Measurements from ENCODE around the gene UTP15.

Gene UTP15

GRCh38 chr5:73624888-73625287, 59.3 kb downstream of the UTP15 start:
- DNase-seq = no peak

- no peak for DNase-seq
These were observed 59.9 kb downstream of the UTP15 start for GRCh38 chr5:73625372-73625943.

GRCh38 chr5:73625944-73626811, 60.6 kb downstream of the UTP15 start, which contains the start of gene ARHGEF28:
ARHGEF28 (plus strand) TSS chr5:73626196; CDS start chr5:73684852, 58,656 bp downstream.
- no peak for DNase-seq

- no peak for DNase-seq
These were observed 61.3 kb downstream of the UTP15 start for GRCh38 chr5:73626814-73627313.

GRCh38 chr5:73629456-73629855, 63.9 kb downstream of the UTP15 start:
- no peak for DNase-seq

- DNase-seq = no peak
These were observed 65.2 kb downstream of the UTP15 start for GRCh38 chr5:73630765-73631164.

GRCh38 chr5:73631500-73631899, 66.0 kb downstream of the UTP15 start:
- no peak for DNase-seq
